Activated T-cell treated with anti-CD3 and anti-CD28 coated beads for 1 hour (primary cell): ENCODE data around the gene ARSB.
"Not testable (repeated sequence)": the region's sequence is repeated elsewhere in the genome, so short reads cannot be mapped to it uniquely, and the experiment has no call there.

ENCODE experiments used
- DNase-seq: peaks from one replicate; pipeline ENCODE4 v3.0.0-alpha.2; 2020; ENCODE audit warnings: low read depth

Gene ARSB

DNA sequence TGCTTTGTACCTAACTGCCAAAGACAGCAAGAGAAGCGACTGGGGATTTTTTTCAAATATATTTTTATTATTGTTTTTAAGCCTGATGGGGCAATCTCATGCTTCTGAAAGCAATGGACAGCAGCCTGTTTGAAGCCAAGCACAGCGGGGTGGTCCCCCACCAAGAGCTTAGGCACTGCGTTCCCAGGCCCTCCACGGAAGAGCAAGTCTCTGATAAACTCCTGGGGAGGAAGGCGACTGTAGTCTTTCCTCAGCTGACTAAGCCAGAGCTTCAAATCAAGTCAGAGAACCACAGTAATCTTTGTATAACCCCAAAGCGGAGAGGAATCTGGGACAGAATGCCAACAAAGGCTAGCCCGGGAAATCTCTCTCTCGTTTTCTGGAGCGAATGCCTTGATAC, 54.4 kb downstream of the ARSB start:
- no peak for DNase-seq

DNA sequence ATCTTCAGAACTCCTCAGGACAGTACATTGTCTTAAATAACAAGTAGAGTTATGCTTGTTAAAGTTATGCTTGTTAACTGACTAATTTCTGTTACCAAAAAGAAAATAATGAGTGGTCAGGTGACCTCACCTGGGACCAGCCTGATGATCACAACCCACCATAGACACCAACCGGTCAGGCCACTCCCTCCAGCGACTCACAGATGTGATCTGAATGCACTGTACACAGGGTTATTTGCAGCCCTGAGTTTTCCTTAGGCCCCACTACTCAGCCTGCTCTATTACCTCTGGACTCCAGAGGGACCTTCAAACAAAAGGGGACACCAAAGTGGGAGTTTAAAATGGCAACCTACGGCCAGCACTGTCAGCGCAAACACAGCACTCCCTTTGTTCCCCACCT, 55.3 kb downstream of the ARSB start:
- DNase-seq: no peak

- DNase-seq: no peak
These were observed 57.3 kb downstream of the ARSB start for GRCh38 chr5:78927657-78928282.

- DNase-seq: no peak
These were observed 58.9 kb downstream of the ARSB start for GRCh38 chr5:78926252-78926651.

- DNase-seq: no peak
These were observed 59.8 kb downstream of the ARSB start for GRCh38 chr5:78925129-78925876.

GRCh38 chr5:78923622-78923970, 61.5 kb downstream of the ARSB start:
- no peak for DNase-seq

DNA sequence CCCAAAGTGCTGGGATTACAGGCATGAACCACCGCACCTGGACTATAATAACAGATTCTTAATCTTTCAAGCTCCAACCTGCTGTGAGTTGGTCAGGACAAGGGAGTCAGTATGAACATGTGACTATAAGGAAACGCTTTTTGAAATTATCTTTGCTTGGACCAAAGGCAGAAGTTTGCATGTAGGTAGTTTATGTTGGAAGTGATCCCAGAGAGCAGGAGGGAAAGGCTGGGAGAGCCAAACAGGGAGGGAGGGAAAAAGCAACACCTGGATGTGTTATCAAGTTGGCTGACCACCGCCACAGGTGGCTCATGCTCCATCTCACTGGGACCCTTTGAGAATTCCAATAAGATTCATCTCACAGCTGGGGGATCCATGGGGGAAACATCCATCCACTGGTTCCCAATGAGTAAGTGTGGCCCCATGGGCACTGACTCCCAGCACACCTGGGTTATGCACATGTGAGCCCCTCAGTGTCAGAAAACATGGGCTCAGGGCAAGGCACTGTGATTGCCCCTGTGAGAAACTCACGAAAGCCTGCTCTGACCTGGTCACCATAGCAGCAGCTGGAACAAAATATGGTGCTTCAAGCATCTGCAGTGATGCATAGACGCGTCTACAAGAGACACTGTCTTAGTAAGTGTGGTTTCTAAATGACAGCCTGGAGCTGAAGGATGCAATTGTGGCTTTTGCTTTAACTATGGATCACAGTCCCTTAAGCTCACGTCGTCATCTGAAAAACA, 62.1 kb downstream of the ARSB start:
- DNase-seq: no peak

DNA sequence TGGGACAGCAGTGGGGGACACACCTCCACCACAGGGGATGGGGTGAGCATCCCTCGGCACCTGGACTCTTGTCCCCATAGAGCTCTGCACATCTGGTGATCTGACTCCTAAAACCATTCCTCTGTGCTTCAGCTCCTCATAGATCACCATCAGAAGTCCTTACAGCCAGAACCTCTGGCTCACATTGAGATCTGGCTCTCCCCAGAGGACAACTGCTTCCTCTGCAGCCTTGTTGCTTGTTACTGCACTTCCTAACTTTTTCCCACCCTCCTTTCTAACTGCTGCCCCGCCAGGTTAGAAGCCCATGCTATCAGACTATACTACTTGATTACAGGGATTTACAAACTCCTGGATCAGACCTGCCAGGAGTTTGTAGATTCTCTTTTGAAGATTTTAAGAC, 64.5 kb downstream of the ARSB start:
- no peak for DNase-seq

GRCh38 chr5:78919796-78920195, 65.3 kb downstream of the ARSB start:
- DNase-seq: no peak

DNA sequence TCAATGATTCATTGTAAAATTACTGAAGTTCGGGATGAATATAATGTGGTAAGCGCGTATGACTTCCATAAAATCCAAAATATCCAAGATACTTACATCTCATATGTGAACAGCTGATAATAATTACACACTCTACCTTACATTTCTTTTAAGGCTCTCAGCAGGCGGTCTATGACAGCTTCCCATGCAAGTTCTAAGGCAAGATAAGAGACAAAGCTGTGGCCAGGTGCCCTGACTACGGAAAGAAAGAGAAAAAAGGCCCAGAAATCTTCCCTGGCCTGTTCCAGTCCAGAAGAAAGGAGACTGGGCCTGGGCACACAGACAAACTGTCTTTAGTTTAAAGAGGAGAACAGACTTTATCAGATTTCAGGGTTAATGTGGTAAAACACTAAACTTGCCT, 69.1 kb downstream of the ARSB start:
- DNase-seq: no peak

GRCh38 chr5:78915170-78915569, 69.9 kb downstream of the ARSB start:
- no peak for DNase-seq

- DNase-seq: no peak
These were observed 72.3 kb downstream of the ARSB start for GRCh38 chr5:78912811-78913210.

DNA sequence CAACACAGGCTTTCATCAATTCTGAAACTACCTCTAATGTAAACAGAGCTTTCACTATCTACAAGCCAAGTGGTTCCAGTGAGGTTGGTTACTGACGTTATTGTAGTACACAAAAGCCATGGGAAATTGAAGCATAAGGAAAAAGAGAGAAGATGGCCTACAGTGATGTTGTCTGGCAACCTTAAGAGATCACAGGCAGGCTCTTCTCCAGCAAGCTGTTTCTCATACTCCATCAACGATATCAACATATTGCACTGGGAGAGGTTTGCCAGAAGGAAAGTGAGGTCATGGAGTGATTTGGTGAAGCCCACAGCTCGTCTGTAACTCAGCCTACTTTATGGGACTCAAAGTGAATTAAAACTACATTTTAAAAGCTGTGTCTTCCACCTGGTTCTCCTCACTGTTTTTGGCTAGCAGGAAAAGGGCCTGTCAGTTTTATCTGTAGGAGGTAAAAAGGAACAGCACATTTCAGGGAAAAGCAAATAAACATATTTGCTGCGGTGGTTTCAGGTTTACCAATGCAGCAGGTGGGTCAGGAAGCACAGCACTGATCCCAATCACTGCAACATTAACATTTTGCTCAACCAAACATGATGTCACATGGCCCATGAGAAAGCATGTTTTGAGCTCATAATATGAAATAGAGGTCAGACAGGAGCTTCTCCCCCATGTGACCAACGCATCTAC, 72.9 kb downstream of the ARSB start:
- no peak for DNase-seq

DNA sequence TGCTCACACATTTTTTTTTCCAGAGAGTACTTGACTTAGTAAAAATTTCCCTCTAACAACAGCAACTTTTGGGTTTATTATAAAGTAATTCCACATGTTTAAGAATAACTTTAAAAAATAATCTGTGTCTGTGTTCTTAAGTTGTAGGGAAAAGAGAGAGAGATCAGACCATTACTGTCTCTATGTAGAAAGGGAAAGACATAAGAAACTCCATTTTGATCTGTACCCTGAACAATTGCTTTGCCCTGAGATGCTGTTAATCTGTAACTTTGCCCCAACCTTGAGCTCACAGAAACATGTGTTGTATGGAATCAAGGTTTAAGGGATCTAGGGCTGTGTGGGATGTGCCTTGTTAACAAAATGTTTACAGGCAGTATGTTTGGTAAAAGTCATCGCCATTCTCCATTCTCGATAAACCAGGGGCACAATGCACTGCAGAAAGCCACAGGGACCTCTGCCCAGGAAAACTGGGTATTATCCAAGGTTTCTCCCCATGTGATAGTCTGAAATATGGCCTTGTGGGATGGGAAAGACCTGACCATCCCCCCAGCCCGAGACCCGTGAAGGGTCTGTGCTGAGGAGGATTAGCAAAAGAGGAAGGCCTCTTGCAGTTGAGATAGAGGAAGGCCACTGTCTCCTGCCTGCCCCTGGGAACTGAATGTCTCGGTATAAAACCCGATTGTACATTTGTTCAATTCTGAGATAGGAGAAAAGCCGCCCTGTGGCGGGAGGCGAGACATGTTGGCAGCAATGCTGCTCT, 75.7 kb downstream of the ARSB start:
- not testable (repeated sequence) for DNase-seq

- no peak for DNase-seq
These were observed 76.7 kb downstream of the ARSB start for GRCh38 chr5:78908173-78909061.

GRCh38 chr5:78907255-78907891, 77.7 kb downstream of the ARSB start:
- DNase-seq: no peak

- no peak for DNase-seq
These were observed 79.8 kb downstream of the ARSB start for GRCh38 chr5:78905084-78905938.

- no peak for DNase-seq
These were observed 81.2 kb downstream of the ARSB start for GRCh38 chr5:78903861-78904260.

DNA sequence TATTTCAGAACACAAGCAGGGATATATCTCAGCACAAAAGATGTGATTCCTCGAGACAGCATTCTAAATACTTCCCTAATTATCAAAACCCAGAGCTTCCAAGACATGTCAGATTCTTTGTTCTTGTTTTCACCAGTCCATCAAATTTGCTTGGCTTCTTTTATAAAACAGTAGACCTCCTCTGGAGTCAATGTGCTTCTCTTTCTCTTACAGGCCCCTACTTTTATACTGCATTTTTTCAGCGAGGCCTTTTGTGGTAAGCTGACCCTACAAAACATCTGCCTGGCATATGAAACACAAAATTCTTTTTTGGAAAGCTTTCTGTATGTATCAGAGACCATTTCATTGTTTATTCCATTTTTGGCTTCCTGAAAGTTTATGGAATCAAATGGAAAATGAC, 81.8 kb downstream of the ARSB start:
- no peak for DNase-seq
